ENCODE results near the gene PTGR2.
"Not testable (repeated sequence)": the region's sequence is repeated elsewhere in the genome, so short reads cannot be mapped to it uniquely, and the experiment has no call there.

PTGR2 gene

GRCh38 chr14:73919457-73919856, 67.8 kb downstream of the PTGR2 start:
- H3K27me3 Mint-ChIP-seq; H3K27ac Mint-ChIP-seq; DNase-seq (ENCODE audit: low spot score in 2 of 2); ATAC-seq (ENCODE audit: low read depth); H3K4me1 Mint-ChIP-seq; H3K4me3 Mint-ChIP-seq; H3K9me3 Mint-ChIP-seq: not testable (repeated sequence)
- peaks cover 23% of the 10 kb centered on the region for H3K36me3 Mint-ChIP-seq

GRCh38 chr14:73924337-73924736, 72.7 kb downstream of the PTGR2 start:
- ATAC-seq (ENCODE audit: low read depth) (no peak), DNase-seq (ENCODE audit: low spot score in 2 of 2) (no peak)
- Mint-ChIP-seq H3K27ac (no peak overlapping the region), H3K36me3 (peaks cover 34% of the 10 kb centered on the region), H3K4me3 (no peak overlapping the region), H3K27me3 (no peaks in the 10 kb centered on the region), H3K9me3 (no peaks in the 10 kb centered on the region), H3K4me1 (no peaks in the 10 kb centered on the region)
